Activated CD4-positive, alpha-beta T cell treated with anti-CD3 and anti-CD28 coated beads, Interleukin-2, amount 50 U/mL, for 4 hours (primary cell): ENCODE data around the gene FAM185A.
"Not testable (repeated sequence)": the region's sequence is repeated elsewhere in the genome, so short reads cannot be mapped to it uniquely, and the experiment has no call there.

ENCODE experiments used
- DNase-seq, 2 experiments: peaks; one replicate each; pipeline ENCODE4 v3.0.0-alpha.2; 2020

Gene FAM185A

GRCh38 chr7:102748605-102749444 is at the start of gene FAM185A:
Gene FAM185A (plus strand): TSS chr7:102748999. CDS start chr7:102749208, 209 bp downstream.
- peak; percentile 93 to 94 for DNase-seq

- DNase-seq = peak in 1 of 2 experiments; percentile 0
Observed at GRCh38 chr7:102713011-102713690, 35.6 kb upstream of the FAM185A start.

- DNase-seq = not testable (repeated sequence)
Observed at GRCh38 chr7:102713691-102714080, 35.1 kb upstream of the FAM185A start.

- not testable (repeated sequence) for DNase-seq
Observed at GRCh38 chr7:102714774-102715522, 33.9 kb upstream of the FAM185A start.

GRCh38 chr7:102715718-102716117 is 33.1 kb upstream of the FAM185A start:
- DNase-seq = not testable (repeated sequence)

- not testable (repeated sequence) for DNase-seq
Observed at GRCh38 chr7:102718491-102718890, 30.3 kb upstream of the FAM185A start.

- DNase-seq = not testable (repeated sequence)
Observed at GRCh38 chr7:102726170-102726569, 22.6 kb upstream of the FAM185A start.

GRCh38 chr7:102729670-102730069 is 19.1 kb upstream of the FAM185A start:
- DNase-seq = not testable (repeated sequence)

GRCh38 chr7:102730431-102730830 is 18.4 kb upstream of the FAM185A start:
- DNase-seq = not testable (repeated sequence)

GRCh38 chr7:102742002-102742771 is 6.6 kb upstream of the FAM185A start:
- DNase-seq = not testable (repeated sequence)

GRCh38 chr7:102743861-102744260 is 4.9 kb upstream of the FAM185A start:
- DNase-seq = not testable (repeated sequence)

GRCh38 chr7:102745494-102746288 is 3.1 kb upstream of the FAM185A start:
- DNase-seq = not testable (repeated sequence)

GRCh38 chr7:102749445-102749786 is 617 bp downstream of the FAM185A start:
- DNase-seq = not testable (repeated sequence)

GRCh38 chr7:102758227-102758626 is 9.4 kb downstream of the FAM185A start:
- DNase-seq = not testable (repeated sequence)

- DNase-seq = not testable (repeated sequence)
Observed at GRCh38 chr7:102759934-102760333, 11.1 kb downstream of the FAM185A start.

- not testable (repeated sequence) for DNase-seq
Observed at GRCh38 chr7:102761234-102761633, 12.4 kb downstream of the FAM185A start.

- DNase-seq = not testable (repeated sequence)
Observed at GRCh38 chr7:102763295-102763905, 14.6 kb downstream of the FAM185A start.

- DNase-seq = not testable (repeated sequence)
Observed at GRCh38 chr7:102769657-102770192, 20.9 kb downstream of the FAM185A start.

- DNase-seq = not testable (repeated sequence)
Observed at GRCh38 chr7:102770467-102770866, 21.7 kb downstream of the FAM185A start.

GRCh38 chr7:102776217-102776616 is 27.4 kb downstream of the FAM185A start:
- DNase-seq = not testable (repeated sequence)

- not testable (repeated sequence) for DNase-seq
Observed at GRCh38 chr7:102778663-102779062, 29.9 kb downstream of the FAM185A start.
